ENCODE data around the gene MMP2.

GRCh38 chr16:55540221-55540620 lies 61.2 kb downstream of the MMP2 start:
- TF ChIP-seq CTCF (IDR thresholded peaks at IDR 0.05), result no peak
- no peak for TF ChIP-seq EP300 (IDR thresholded peaks at IDR 0.05)
- TF ChIP-seq POLR2A (IDR thresholded peaks at IDR 0.05), result no peak
- TF ChIP-seq POLR2AphosphoS5 (IDR thresholded peaks at IDR 0.05), result no peak
